CD4-positive, alpha-beta T cell treated with Interleukin-21 for 1 hour (primary cell): ENCODE data around the gene NUP43.
"Not testable (repeated sequence)": the region's sequence is repeated elsewhere in the genome, so short reads cannot be mapped to it uniquely, and the experiment has no call there.

Experiments used
- DNase-seq: peaks from one replicate; pipeline ENCODE4 v3.0.0-alpha.2; 2020

Gene NUP43

DNA sequence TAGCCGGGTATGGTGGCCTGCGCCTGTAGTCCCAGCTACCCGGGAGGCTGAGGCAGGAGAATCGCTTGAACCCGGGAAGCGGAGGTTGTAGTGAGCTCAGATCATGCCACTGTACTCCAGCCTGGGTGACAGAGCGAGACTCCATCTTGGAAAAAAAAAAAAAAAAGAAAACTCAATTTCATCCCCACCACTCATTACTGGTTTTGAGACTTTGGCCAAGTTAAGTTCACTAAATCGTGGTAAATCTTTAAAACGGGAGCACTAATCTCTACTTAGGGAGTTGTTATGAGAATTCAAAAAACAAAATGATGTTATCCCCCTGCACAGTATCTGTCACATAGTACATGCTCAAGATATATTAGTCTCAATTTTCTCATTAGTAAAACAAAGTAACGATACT, 1.1 kb downstream of the NUP43 start:
- DNase-seq = not testable (repeated sequence)

DNA sequence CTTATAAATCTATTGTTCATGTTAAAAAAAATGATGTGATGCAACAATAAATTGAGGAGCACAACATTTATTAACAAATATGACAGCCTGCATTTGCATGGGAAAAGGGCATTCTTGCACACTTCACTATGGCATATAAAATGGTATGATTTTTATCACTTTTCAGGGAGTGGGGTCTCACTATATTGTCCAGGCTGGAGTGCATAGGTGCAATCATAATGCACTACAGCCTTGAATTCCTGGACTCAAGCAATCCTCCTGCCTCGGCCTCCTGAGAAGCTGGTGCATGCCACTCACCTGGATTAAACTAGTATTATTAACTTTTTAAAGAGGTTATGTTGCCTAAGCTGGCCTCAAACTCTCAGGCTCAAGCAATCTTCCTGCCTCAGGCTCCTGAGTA, 11.4 kb downstream of the NUP43 start:
- DNase-seq = no peak

DNA sequence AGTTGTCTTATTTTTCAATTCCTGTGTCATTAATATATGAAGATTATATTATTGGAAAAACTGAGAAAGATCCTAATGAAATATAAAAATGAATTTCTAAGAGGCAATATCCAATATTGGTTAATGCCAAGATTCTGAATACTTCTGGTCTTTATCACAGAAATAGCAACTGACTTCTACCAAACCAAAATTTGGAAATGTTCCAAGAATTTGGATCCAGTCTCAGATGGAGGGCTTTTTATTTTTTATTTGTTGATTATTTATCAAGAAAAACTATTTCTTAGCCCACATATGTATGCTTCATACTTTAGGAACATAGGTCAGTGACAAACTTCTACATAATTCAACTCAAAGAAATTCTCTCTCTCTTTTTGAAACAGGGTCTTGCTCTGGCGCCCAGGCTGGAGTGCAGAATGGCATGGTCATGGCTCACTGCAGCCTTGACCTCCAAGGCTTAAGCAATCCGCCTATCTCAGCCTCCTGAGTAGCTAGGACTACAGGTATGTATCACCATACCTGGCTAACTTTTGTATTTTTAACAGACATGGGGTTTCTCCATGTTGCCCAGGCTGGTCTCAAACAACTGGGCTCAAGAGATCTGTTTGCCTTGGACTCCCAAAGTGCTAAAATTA, 13.1 kb downstream of the NUP43 start:
- no peak for DNase-seq

DNA sequence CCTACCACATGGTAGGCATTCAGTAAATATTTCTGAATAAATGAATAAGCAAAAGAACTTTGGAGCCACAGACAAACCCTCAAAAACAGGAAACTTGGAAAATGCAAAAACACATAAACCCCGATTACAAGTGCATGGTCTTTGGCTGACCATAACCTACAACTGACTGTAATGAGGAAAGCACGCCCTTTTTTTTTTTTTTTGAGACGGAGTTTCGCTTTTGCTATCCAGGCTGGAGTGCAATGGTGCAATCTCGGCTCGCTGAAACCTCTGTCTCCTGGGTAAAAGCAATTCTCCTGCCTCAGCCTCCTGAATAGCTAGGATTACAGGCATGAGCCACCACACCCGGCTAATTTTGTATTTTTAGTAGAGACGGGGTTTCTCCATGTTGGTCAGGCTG, 16.5 kb downstream of the NUP43 start:
- DNase-seq = no peak

DNA sequence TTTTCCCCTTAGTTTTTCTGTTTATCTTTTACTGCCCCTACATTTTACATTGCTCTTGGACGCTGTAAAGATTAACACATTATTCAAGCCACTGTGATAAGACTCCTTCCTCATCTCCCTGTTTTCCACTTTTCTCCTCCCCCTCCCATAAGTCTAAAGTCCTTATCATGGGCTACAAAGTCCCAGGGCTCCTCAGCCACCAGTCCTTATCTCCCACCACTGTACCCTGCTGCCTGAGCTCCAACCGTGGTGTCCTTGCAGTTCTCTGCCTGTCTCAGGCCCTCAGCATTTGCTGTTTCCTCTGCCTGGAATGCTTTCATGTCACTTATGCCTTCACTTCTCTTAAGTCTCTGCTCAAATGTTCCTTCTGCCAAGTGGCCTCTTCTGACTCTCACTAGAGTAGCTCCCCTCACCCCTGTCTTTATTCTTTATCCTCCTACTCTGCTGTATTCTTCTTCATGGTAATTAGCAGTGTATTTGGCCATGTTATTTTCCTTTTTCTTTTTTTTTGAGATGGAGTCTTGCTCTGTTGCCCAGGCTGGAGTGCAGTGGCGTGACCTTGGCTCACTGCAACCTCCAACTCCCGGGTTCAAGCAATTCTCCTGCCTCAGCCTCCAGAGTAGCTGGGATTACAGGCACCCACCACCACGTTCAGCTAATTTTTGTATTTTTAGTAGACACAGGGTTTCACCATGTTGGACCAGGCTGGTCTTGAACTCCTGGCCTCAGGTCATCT, 17.7 kb downstream of the NUP43 start:
- DNase-seq = no peak

DNA sequence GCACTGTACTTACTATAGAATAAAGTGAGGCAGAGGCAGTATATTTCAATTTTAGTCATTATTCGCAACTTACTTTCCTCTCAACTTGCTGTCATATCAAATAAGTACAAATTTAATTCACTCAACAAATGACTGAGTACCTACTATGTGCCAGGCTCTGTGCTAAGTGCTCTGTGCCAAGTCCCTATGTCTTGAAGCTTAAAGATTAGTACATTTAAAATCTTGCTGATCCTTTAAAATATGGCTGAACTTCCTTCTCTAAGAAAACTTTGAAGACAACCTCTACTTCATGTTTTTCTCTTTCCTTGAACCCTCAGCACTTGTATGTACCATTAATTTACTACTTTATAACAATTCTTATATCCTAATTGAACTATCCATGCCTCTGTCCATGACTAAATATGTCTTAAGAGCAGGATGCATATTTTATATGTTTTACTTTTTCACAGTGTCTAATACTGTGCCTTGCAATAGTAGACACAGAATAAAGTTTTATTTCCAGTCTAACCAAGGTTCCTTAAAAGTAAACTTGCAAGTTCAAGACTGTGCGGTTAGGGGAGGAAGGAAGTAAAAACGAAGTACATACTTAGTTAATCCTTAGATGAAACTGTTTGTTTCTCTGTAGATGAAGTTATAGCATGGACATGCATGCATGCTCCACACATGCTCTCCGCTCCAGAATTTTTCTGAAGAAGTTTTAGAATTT, 18.4 kb downstream of the NUP43 start:
- no peak for DNase-seq

DNA sequence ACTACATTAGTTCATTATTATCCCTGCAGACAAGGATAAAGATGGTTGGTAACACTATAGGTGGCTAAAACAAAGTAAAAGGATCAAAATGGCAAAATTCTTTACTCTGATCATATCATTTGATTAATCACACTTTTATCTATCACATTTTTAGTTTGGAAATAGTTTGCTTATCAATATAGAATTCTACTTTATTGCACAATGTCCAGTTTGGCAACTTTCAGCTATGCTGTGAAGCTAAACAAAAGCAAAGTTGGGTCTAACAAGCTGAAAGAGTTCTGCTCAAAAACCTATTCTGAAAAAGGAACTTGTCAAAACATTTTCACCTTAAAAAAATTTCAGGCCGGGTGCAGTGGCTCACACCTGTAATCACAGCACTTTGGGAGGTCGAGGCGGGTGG, 20.5 kb downstream of the NUP43 start:
- no peak for DNase-seq

DNA sequence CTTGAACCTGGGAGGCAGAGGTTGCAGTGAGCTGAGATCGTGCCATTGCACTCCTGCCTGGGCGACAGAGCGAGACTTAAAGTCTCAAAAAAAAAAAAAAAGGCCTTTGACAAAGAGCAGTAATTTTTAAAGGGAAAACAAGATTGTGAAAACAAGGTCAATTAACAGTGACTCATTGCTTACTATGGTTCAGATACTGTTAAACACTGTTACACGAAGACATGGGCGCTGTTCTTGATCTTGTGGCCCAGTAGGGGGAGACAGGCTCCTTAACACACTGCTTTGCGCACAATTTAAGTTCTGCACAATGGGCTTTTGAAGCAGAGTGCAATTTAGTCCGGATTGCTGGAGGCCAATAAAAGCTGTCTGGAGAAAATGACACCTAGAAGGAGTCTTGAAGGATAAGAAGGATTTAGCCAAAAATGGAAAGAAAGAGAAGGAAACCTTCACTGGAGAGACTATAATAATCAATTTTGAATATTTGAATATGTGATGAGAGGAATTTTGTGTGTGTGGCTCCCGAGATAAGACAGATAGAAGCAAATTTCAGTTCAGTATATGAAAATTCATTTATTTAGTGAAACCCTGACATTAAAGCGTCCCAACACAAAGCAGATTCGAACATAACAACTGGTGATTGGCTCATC, 22.4 kb downstream of the NUP43 start:
- peak; percentile 66 for DNase-seq

DNA sequence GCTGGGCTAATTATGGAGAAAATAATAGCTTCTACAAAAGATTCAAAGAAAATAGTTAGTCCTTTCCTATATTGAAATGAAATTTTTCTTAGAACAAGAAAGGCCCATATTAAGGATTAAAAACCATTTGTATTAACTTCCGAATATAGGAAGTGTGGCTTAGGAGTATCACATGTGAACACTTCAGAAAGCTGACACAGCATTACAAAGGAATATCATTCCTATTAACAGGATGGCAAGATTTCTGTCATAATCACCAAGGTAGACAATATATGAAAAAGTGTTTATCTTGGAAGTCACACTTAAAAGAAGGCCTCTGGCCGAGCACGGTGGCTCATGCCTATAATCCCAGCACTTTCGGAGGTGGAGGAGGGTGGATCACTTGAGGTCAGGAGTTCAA, 23.1 kb downstream of the NUP43 start:
- no peak for DNase-seq

DNA sequence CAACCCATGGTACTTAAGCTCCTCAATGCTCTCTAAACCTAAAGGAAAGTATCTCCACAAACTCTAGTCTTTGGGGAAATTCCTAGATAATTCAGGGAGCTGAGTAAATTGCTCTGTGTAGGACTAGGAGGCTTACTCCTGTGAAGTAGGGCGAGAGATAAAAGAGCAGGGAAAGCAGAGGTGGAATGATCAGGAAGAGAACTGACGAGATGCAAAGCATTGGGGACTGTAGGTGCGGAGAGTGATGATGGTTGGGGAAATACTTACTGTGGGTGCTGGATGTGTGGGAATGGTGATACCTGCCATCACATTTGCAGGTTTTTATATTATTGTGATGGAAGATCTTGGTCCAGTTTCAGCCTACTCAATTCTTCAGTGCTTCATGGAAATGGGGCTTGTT, 26.8 kb downstream of the NUP43 start:
- DNase-seq = no peak

DNA sequence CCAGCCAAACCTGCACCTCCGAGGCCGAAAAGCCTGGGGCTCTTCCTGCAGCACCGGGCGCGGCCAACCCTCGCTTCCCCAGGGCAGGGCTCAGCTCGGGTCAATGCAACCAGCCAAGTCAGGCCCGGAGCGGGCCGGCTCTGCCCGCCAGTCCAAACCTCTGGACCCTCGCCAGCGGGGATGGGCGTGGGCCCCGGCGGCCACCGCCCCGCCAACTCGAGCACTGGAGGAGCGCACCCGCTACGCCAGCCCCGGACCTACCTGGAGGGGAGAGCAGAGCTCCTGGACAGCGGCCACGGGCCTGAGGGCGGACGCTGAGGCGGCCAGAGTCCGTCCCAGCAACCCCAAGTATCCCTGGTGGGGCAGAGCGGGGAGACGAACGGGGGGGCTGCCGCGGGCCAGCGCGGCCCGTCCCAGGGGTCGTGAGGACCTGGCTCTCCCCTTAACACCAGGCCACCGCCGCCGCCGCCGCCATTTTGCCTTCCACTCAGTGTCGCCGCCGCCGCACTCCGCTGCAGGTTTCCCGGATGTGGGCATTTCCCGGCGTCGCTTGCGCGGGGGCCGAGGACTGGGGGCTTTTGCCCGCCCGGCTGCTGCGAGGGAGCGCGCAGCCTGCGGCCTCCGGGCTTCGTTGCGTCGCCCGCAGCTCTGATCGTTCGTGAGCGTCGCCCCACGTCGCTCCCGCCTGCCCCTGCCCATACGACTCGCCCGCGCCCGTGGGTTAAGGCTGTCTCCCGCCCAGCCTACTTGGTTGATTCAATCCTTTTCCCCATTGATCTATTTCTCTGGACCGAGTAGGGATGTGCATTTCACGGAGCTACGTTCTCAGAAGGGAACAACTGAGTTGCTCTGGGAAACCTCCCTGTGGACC, 28.5 kb downstream of the NUP43 start, which contains the start of gene LATS1:
Gene LATS1 (minus strand): TSS at position 514 of the 871 bp plus-strand sequence. CDS start 15,975 bp downstream, outside the sequence.
- DNase-seq = peak; percentile 90

DNA sequence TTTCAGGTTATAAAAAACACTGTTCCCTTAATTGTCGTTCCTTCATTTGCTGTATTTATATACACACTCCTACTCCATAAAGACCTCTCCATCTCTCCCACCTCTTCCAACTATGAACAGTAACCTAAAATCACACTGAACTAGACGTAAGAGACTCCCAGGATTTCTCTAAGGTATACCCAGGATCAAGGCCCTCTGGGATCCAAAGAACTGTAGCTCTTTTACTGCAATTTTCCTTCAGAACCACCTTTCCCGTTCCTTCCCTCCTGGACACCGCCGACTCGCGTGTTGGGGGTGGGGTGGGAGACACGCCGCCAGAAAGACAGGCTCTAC, 29.1 kb downstream of the NUP43 start:
- DNase-seq = no peak

DNA sequence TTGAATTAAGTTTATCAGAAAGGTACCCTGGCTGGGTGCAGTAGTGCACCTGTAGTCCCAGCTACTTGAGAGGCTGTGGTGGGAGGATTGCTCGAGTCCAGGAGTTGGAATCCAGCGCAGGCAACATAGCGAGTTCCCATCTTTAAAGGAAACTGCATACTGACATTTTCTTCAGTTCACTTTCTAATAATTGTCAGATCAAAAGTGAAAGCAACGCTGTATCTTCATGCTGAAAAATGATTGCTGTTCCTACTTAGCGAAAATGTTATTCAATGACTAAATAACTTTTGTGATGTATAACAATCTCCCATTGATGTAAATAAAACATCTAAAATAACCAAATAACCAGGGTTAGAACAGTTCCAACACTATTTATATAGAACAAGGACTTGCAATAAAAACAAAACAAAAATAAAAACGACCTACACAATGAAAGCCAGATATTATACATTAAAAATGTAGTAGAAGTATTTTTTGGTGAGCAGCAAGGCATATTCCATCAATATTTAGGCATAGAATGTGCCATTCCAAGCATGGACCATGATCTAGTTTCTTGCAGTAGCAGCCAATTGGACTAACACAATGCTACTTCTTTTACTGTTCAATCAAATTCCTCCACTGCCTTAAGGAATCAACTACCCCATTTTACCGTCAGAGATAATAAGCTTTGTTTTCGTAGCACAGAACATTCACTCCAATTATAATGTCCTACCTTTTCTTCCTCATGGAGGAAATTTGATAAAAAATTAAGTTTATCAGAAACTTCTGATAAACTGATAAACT, 30.0 kb downstream of the NUP43 start:
- peak; percentile 19 for DNase-seq

DNA sequence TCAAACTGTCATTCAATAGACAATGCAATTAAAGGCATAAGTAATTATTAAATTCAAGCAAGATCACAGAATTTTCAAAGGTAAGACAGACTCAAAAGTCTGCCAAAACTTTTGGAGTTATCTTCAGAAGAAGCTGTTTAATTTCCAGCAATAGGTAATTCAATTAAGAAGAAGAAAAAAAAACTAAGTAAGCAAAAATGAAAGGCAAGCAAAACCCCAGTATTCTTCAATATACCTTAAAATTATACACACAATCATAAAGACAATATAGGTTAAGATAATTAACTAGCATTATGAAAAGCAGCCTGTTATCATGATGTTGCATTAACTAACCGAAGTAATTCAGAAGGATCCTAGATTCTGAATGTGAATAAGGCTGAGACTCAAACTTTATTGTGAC, 31.9 kb downstream of the NUP43 start:
- no peak for DNase-seq

DNA sequence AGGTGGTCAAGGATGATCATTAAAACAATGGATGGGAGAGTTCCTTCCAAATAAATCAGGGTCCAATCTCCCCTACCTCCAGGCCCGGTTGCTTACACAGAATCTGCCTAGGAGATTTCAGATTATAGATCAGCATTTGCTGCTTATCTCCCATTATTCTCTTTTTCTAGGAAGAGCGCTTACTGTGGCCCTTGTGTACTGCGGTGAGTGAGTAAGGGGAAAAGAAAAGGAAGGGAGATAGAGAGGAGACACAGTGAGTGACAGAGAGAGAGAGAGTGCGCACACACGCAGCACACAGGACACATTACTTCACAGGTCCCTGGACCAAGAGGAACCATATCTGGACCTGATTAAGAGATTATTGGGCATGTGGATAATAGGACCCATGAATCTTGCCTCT, 34.6 kb downstream of the NUP43 start:
- no peak for DNase-seq

DNA sequence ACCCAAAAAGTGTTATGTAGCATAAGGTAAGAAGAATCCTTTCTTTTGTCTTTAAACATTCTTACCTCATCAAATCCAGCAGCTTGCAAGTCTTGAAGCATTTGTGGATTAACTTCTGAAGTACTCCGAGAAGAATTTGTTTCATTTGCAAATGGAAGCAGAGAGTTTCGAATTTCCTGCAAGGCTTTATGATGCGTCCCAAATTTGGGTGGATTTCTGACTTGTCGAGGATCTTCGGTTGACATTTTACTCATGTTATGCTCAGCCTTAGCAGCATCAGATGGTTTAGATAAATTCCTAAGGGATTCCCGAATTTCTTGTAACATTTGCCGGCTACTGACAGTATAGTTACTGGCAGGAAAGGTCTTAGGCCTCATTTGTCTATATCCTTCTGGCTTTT, 44.6 kb downstream of the NUP43 start:
- no peak for DNase-seq

DNA sequence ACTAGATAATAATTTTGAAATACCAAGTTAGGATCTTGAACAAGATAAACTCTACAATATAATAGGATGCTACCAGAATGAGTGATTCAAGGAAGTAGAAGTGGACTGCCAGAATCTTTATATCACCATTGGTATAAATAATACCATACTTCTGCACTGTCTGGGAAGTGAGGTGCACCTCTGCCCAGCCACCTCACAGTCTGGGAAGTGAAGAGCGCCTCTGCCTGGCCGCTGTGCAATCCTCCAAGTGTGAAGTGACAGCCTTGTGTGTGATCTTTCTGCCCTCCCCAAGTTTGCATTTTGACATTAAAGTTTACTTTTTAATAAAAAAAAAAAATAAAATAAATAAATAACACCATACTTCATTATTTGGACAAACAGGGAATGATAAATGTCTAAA, 47.2 kb downstream of the NUP43 start:
- DNase-seq = no peak

DNA sequence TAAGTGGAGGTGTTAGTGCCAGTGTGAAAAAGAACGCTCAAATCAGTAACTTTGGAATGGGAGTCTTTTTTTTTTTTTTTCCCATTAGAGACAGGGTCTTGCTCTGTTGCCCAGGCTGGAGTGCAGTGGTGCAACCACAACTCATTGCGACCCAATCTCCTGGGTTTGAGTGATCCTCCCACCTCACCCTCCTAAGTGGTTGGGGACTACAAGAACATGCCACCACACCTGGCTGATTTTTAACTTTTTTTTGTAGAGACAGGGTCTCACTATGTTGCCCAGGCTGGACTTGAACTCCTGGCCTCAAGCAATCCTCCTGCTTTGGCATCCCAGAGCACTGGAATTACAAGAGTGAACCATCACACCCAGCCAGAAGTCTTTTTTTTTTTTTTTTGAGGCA, 48.2 kb downstream of the NUP43 start:
- DNase-seq = no peak

DNA sequence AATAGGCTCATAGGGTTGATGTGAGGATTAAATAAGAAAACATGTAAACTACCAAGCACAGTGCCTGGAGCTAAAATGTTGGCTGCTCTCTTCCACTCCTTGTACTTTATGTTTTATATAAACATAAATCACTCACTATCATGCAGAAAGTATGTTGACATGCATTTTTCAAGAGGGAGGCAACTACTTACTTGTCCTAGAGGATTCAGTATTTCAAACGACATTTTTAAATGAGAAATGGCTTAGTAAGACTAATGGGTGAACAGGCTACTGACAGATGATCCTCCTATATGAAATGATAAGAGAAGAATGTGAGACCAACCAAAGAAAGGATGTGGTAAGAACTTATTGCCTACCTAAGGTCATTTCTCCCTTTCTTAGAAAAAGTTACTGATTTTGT, 49.4 kb downstream of the NUP43 start:
- DNase-seq = no peak

DNA sequence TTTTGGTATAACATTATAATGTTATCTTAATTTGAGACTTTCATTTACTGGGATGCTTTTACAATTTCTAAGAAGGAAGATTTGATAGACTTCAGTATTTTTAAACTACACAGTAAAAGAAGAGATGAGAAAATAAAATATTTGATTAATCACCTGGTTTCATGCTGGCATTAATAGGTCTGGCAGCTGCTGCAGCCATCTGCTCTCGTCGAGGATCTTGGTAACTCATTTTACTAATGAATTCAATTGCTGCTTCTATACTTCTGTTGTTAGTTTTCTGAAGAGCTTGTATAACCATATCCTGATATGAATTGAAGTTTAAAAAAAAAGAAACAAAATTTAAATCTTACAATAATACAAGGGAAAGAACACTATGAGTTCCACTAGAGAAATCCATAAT, 51.4 kb downstream of the NUP43 start:
- DNase-seq = no peak

DNA sequence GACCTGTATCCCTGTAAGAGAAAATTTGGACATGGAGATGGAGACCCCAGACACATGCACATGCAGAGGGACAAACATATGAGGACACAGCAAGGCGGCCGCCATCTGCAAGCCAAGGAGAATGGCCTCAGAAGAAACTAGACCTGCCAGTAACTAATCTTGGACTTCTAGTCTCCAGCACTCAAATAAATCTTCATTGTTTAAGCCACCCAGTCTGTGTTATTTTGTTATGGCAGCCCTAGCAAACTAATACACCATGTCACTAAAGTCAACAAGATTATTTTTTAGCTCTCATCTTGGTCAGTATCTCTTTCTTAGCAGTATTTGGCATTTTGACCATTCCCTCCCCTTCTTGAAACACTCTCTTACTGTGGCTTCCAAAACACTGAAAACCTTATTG, 55.1 kb downstream of the NUP43 start:
- no peak for DNase-seq

DNA sequence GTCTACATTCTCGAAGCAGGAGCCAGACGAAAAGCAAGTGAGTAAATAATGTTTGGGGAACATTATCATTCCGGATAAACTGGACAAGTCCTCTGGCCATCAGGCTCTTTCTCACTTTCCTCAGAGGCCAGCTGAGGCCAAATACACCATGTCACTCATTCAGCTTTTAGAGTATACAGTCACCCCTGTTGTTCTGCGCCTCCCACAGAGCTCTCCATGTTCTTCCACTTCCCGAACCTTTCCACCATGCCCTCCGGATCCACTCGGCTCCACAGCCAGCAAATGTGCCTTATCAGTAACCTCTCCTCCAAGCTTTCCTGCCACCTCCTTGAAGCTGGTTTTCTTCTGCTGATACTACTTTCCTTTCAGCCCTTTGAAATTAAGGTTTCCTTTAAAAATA, 60.1 kb downstream of the NUP43 start:
- no peak for DNase-seq
